Measurements from ENCODE around the gene FUZ.
A peak's percentile ranks its signal among the peaks of the same experiment; 100 is the strongest.

Gene FUZ
- total RNA-seq = 11.1 to 17.3 (median 14.1) reads per million in 3 donors

GRCh38 chr19:49812997-49813861, at the start of gene FUZ:
FUZ (minus strand) TSS chr19:49813292; CDS start chr19:49813106, 186 bp downstream.
- H3K4me3 ChIP-seq (ENCODE audit: insufficient read depth, low read depth, low read length, poor library complexity, severe bottlenecking) = peak within 1 kb of the TSS; percentile 69
- no peaks in the 10 kb centered on the region for H3K9me3 ChIP-seq (ENCODE audit: control insufficient read depth, low read length)
- H3K27me3 ChIP-seq (replicated peaks; ENCODE audit: control insufficient read depth, insufficient read depth, low read length, poor library complexity, severe bottlenecking) = no peaks in the 10 kb centered on the region
- H3K36me3 ChIP-seq (ENCODE audit: control insufficient read depth, insufficient read depth, low read length) = no peaks in the 10 kb centered on the region
- peaks cover 14% of the 10 kb centered on the region for H3K4me1 ChIP-seq (ENCODE audit: control insufficient read depth, insufficient read depth, low read length, poor library complexity, severe bottlenecking)
- DNase-seq = peak; percentile 90 to 93 (median 91)
- H3K27ac ChIP-seq (ENCODE audit: insufficient read depth, low read length, poor library complexity, severe bottlenecking) = peak within 1 kb of the TSS; percentile 96

GRCh38 chr19:49862391-49863253, 49.5 kb upstream of the FUZ start:
- Histone ChIP-seq H3K27ac (ENCODE audit: insufficient read depth, low read length, poor library complexity, severe bottlenecking) (no peak overlapping the region), H3K4me3 (ENCODE audit: insufficient read depth, low read depth, low read length, poor library complexity, severe bottlenecking) (no peak overlapping the region), H3K4me1 (ENCODE audit: control insufficient read depth, insufficient read depth, low read length, poor library complexity, severe bottlenecking) (peaks cover 16% of the 10 kb centered on the region), H3K36me3 (ENCODE audit: control insufficient read depth, insufficient read depth, low read length) (peaks cover 49% of the 10 kb centered on the region), H3K27me3 (replicated peaks; ENCODE audit: control insufficient read depth, insufficient read depth, low read length, poor library complexity, severe bottlenecking) (no peaks in the 10 kb centered on the region), H3K9me3 (ENCODE audit: control insufficient read depth, low read length) (no peaks in the 10 kb centered on the region)
- DNase-seq = no peak

GRCh38 chr19:49861541-49862378, 48.7 kb upstream of the FUZ start:
- Histone ChIP-seq H3K9me3 (ENCODE audit: control insufficient read depth, low read length) (no peaks in the 10 kb centered on the region), H3K36me3 (ENCODE audit: control insufficient read depth, insufficient read depth, low read length) (peaks cover 53% of the 10 kb centered on the region)
- DNase-seq = no peak

GRCh38 chr19:49861107-49861506, 48.0 kb upstream of the FUZ start:
- no peak overlapping the region for H3K4me3 ChIP-seq (ENCODE audit: insufficient read depth, low read depth, low read length, poor library complexity, severe bottlenecking)
- H3K36me3 ChIP-seq (ENCODE audit: control insufficient read depth, insufficient read depth, low read length) = peaks cover 57% of the 10 kb centered on the region
- no peak overlapping the region for H3K27ac ChIP-seq (ENCODE audit: insufficient read depth, low read length, poor library complexity, severe bottlenecking)
- DNase-seq = no peak
- peaks cover 1% of the 10 kb centered on the region for H3K4me1 ChIP-seq (ENCODE audit: control insufficient read depth, insufficient read depth, low read length, poor library complexity, severe bottlenecking)
- H3K27me3 ChIP-seq (replicated peaks; ENCODE audit: control insufficient read depth, insufficient read depth, low read length, poor library complexity, severe bottlenecking) = no peaks in the 10 kb centered on the region
- no peaks in the 10 kb centered on the region for H3K9me3 ChIP-seq (ENCODE audit: control insufficient read depth, low read length)

More at GRCh38 chr19:49861541-49862378, 48.7 kb upstream of the FUZ start:
- Histone ChIP-seq H3K4me1 (ENCODE audit: control insufficient read depth, insufficient read depth, low read length, poor library complexity, severe bottlenecking) (peaks cover 8% of the 10 kb centered on the region), H3K27ac (ENCODE audit: insufficient read depth, low read length, poor library complexity, severe bottlenecking) (no peak overlapping the region), H3K27me3 (replicated peaks; ENCODE audit: control insufficient read depth, insufficient read depth, low read length, poor library complexity, severe bottlenecking) (no peaks in the 10 kb centered on the region), H3K4me3 (ENCODE audit: insufficient read depth, low read depth, low read length, poor library complexity, severe bottlenecking) (no peak overlapping the region)

- Histone ChIP-seq H3K4me3 (ENCODE audit: insufficient read depth, low read depth, low read length, poor library complexity, severe bottlenecking) (no peak overlapping the region), H3K27me3 (replicated peaks; ENCODE audit: control insufficient read depth, insufficient read depth, low read length, poor library complexity, severe bottlenecking) (no peaks in the 10 kb centered on the region), H3K9me3 (ENCODE audit: control insufficient read depth, low read length) (no peaks in the 10 kb centered on the region), H3K4me1 (ENCODE audit: control insufficient read depth, insufficient read depth, low read length, poor library complexity, severe bottlenecking) (no peaks in the 10 kb centered on the region), H3K27ac (ENCODE audit: insufficient read depth, low read length, poor library complexity, severe bottlenecking) (no peak overlapping the region), H3K36me3 (ENCODE audit: control insufficient read depth, insufficient read depth, low read length) (peaks cover 63% of the 10 kb centered on the region)
- no peak for DNase-seq
Observed at GRCh38 chr19:49860336-49861102, 47.4 kb upstream of the FUZ start.

- no peak overlapping the region for H3K4me3 ChIP-seq (ENCODE audit: insufficient read depth, low read depth, low read length, poor library complexity, severe bottlenecking)
- no peak overlapping the region for H3K27ac ChIP-seq (ENCODE audit: insufficient read depth, low read length, poor library complexity, severe bottlenecking)
- peaks cover 69% of the 10 kb centered on the region for H3K36me3 ChIP-seq (ENCODE audit: control insufficient read depth, insufficient read depth, low read length)
- DNase-seq = no peak
- no peaks in the 10 kb centered on the region for H3K4me1 ChIP-seq (ENCODE audit: control insufficient read depth, insufficient read depth, low read length, poor library complexity, severe bottlenecking)
- H3K27me3 ChIP-seq (replicated peaks; ENCODE audit: control insufficient read depth, insufficient read depth, low read length, poor library complexity, severe bottlenecking) = no peaks in the 10 kb centered on the region
- H3K9me3 ChIP-seq (ENCODE audit: control insufficient read depth, low read length) = no peaks in the 10 kb centered on the region
Observed at GRCh38 chr19:49859682-49860335, 46.7 kb upstream of the FUZ start.

GRCh38 chr19:49858088-49858985, 45.2 kb upstream of the FUZ start:
- H3K36me3 ChIP-seq (ENCODE audit: control insufficient read depth, insufficient read depth, low read length) = peaks cover 59% of the 10 kb centered on the region
- no peaks in the 10 kb centered on the region for H3K27me3 ChIP-seq (replicated peaks; ENCODE audit: control insufficient read depth, insufficient read depth, low read length, poor library complexity, severe bottlenecking)
- no peak for DNase-seq
- H3K4me1 ChIP-seq (ENCODE audit: control insufficient read depth, insufficient read depth, low read length, poor library complexity, severe bottlenecking) = no peaks in the 10 kb centered on the region
- no peak overlapping the region for H3K4me3 ChIP-seq (ENCODE audit: insufficient read depth, low read depth, low read length, poor library complexity, severe bottlenecking)
- no peak overlapping the region for H3K27ac ChIP-seq (ENCODE audit: insufficient read depth, low read length, poor library complexity, severe bottlenecking)
- no peaks in the 10 kb centered on the region for H3K9me3 ChIP-seq (ENCODE audit: control insufficient read depth, low read length)

GRCh38 chr19:49857838-49858087, 44.7 kb upstream of the FUZ start:
- Histone ChIP-seq H3K9me3 (ENCODE audit: control insufficient read depth, low read length) (no peaks in the 10 kb centered on the region), H3K27ac (ENCODE audit: insufficient read depth, low read length, poor library complexity, severe bottlenecking) (no peak overlapping the region), H3K36me3 (ENCODE audit: control insufficient read depth, insufficient read depth, low read length) (peaks cover 55% of the 10 kb centered on the region), H3K4me3 (ENCODE audit: insufficient read depth, low read depth, low read length, poor library complexity, severe bottlenecking) (no peak overlapping the region), H3K27me3 (replicated peaks; ENCODE audit: control insufficient read depth, insufficient read depth, low read length, poor library complexity, severe bottlenecking) (no peaks in the 10 kb centered on the region), H3K4me1 (ENCODE audit: control insufficient read depth, insufficient read depth, low read length, poor library complexity, severe bottlenecking) (no peaks in the 10 kb centered on the region)
- DNase-seq = no peak

All from effector memory CD4-positive, alpha-beta T cell (primary cell).